ENCODE results near the gene EMP2.

GRCh38 chr16:10530685-10531084, 49.7 kb downstream of the EMP2 start:
- no peak for TF ChIP-seq CTCF (IDR thresholded peaks at IDR 0.05)
- TF ChIP-seq POLR2A (IDR thresholded peaks at IDR 0.05), result no peak
